ENCODE data around the gene NEK10. TPM values are rescaled to one million over a fixed set of nuclear protein-coding genes. Genes with fewer than 3 reads are reported as not detected.

The NEK10 gene
- total RNA-seq, 3 donors from 2014 or later (not counting 1 experiment from before 2014, with no cell fraction given), result 0.68 to 1.6 (median 0.80) TPM

DNA sequence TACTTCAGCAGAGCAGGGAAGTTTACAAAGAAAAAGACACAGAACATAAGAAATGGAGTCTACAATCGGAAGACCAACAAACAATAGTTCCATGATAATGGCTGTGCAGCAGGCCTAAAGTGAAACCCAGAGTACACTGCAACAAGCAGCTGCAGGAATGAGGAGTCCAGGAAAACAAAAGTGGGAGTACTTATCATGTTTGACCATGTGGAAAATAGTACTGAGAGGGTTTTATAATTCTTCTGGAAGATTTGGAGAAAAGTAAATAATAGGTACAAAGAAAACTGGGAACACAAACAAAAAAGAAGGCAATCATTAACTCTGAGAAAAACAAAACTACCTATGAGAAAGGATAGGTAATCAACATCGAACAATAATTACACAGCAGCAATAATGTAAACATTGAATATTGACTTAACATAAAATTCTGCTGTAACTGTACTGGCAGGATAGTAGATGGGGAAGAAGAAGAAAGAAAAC, 87.5 kb downstream of the NEK10 start:
- H3K4me3 ChIP-seq (ENCODE audit: low read length), result no peak overlapping the region
- WGBS (ENCODE audit: insufficient coverage), result 95% methylated on average over 1 of the region's 2 CpGs
- Mint-ChIP-seq H3K27me3 (ENCODE audit: low read depth in 2 of 2) (no peaks in the 10 kb centered on the region), H3K36me3 (no peaks in the 10 kb centered on the region), H3K4me1 (no peaks in the 10 kb centered on the region), H3K9me3 (no peaks in the 10 kb centered on the region), H3K4me3 (no peak overlapping the region), H3K27ac (no peak overlapping the region)
- H3K27me3 ChIP-seq (ENCODE audit: control insufficient read depth, insufficient read depth, low read length), result no peaks in the 10 kb centered on the region
- DNase-seq, result no peak
- H3K27ac ChIP-seq (ENCODE audit: low read length), result no peak overlapping the region
- H3K36me3 ChIP-seq (ENCODE audit: control insufficient read depth, insufficient read depth, low read length), result no peaks in the 10 kb centered on the region
- H3K4me1 ChIP-seq (ENCODE audit: control insufficient read depth, insufficient read depth, low read length), result no peaks in the 10 kb centered on the region
- intact Hi-C loops (cut with micrococcal nuclease), result no loop called here
- TF ChIP-seq, protein P1, sequence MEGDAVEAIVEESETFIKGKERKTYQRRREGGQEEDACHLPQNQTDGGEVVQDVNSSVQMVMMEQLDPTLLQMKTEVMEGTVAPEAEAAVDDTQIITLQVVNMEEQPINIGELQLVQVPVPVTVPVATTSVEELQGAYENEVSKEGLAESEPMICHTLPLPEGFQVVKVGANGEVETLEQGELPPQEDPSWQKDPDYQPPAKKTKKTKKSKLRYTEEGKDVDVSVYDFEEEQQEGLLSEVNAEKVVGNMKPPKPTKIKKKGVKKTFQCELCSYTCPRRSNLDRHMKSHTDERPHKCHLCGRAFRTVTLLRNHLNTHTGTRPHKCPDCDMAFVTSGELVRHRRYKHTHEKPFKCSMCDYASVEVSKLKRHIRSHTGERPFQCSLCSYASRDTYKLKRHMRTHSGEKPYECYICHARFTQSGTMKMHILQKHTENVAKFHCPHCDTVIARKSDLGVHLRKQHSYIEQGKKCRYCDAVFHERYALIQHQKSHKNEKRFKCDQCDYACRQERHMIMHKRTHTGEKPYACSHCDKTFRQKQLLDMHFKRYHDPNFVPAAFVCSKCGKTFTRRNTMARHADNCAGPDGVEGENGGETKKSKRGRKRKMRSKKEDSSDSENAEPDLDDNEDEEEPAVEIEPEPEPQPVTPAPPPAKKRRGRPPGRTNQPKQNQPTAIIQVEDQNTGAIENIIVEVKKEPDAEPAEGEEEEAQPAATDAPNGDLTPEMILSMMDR (IDR thresholded peaks at IDR 0.05), result no peak
- ATAC-seq, result no peak
- H3K9me3 ChIP-seq (ENCODE audit: control insufficient read depth, insufficient read depth, low read length), result no peaks in the 10 kb centered on the region

DNA sequence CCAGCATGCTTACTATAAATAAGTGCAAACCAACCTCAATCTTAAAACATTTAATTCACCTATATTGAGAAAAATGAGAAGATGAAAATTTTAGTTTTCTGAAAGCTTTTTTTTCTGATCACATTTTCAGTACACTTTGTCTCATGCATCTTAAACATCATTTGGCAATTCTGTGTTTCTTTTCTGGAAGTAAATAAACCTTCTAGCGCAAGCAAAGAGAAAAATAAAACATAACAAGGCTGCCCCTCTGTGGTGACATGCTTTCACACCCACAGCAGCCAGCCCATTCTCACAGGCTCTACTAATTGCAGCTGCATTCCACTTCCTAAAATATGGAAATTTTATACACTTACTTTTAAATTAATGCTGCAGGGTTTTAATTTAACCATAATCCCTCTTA, 90.1 kb downstream of the NEK10 start:
- DNase-seq (no peak), ATAC-seq (no peak)
- H3K36me3 ChIP-seq (ENCODE audit: control insufficient read depth, insufficient read depth, low read length), result no peaks in the 10 kb centered on the region
- H3K27me3 ChIP-seq (ENCODE audit: control insufficient read depth, insufficient read depth, low read length), result no peaks in the 10 kb centered on the region
- Mint-ChIP-seq H3K27me3 (ENCODE audit: low read depth in 2 of 2) (no peaks in the 10 kb centered on the region), H3K27ac (no peak overlapping the region), H3K9me3 (no peaks in the 10 kb centered on the region), H3K4me1 (no peaks in the 10 kb centered on the region), H3K36me3 (no peaks in the 10 kb centered on the region), H3K4me3 (no peak overlapping the region)
- intact Hi-C loops (cut with micrococcal nuclease), result no loop called here
- H3K4me3 ChIP-seq (ENCODE audit: low read length), result no peak overlapping the region
- no peak overlapping the region for H3K27ac ChIP-seq (ENCODE audit: low read length)
- TF ChIP-seq, protein P1 (IDR thresholded peaks at IDR 0.05), result no peak
- WGBS (ENCODE audit: insufficient coverage), result 92% methylated on average over 1 of the region's 1 CpG
- H3K4me1 ChIP-seq (ENCODE audit: control insufficient read depth, insufficient read depth, low read length), result no peaks in the 10 kb centered on the region
- no peaks in the 10 kb centered on the region for H3K9me3 ChIP-seq (ENCODE audit: control insufficient read depth, insufficient read depth, low read length)

DNA sequence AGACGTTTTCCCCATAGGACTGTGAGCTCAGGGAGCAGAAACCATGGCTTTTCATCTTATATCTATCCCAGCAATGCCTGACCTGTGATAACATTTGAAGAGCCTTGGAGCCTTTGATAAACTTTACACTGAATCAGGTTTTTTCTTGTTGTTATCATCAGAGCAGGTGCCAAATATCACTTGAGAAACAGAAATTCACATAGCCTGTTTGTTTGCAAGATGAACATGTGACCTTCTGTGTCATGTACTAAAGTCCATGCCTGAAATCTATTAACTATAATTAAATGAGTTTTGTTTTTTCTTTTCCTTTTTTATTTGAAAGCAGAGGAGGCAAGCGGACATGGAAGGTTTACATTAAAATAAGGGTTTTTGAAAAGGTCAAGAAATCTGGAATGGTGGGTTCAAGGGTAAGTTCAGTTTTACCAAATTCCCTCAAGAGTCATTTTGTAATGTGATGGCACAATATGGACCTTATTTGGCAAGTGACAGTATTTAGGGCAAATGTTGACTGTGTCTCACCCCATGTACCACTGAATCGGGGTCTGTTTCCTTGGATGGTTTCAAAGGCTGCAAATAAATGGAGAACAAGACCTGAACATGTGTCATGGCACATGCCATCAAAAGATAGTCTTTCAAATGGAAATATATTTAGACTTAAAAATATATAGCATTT, 90.7 kb downstream of the NEK10 start:
- no peaks in the 10 kb centered on the region for H3K4me1 ChIP-seq (ENCODE audit: control insufficient read depth, insufficient read depth, low read length)
- H3K4me3 ChIP-seq (ENCODE audit: low read length), result no peak overlapping the region
- H3K27me3 ChIP-seq (ENCODE audit: control insufficient read depth, insufficient read depth, low read length), result no peaks in the 10 kb centered on the region
- intact Hi-C loops (cut with micrococcal nuclease), result no loop called here
- Mint-ChIP-seq H3K27ac (no peak overlapping the region), H3K4me3 (no peak overlapping the region), H3K36me3 (no peaks in the 10 kb centered on the region), H3K27me3 (ENCODE audit: low read depth in 2 of 2) (no peaks in the 10 kb centered on the region), H3K4me1 (no peaks in the 10 kb centered on the region), H3K9me3 (no peaks in the 10 kb centered on the region)
- TF ChIP-seq, protein P1 (IDR thresholded peaks at IDR 0.05), result no peak
- no peaks in the 10 kb centered on the region for H3K9me3 ChIP-seq (ENCODE audit: control insufficient read depth, insufficient read depth, low read length)
- no peaks in the 10 kb centered on the region for H3K36me3 ChIP-seq (ENCODE audit: control insufficient read depth, insufficient read depth, low read length)
- no peak for DNase-seq
- ATAC-seq, result no peak
- H3K27ac ChIP-seq (ENCODE audit: low read length), result no peak overlapping the region
- WGBS (ENCODE audit: insufficient coverage), result 82% methylated on average over 3 of the region's 3 CpGs
